K562 (cell line): Measurements from ENCODE around the gene ABCD3.

Source experiments
- NBN ChIP-seq: fragments of 450-650 bp; IDR thresholded peaks from 2 replicates; pipeline ENCODE4 v1.6.1; 2016; ENCODE audit warnings: low read depth, mild to moderate bottlenecking
- TF ChIP-seq, protein P1 (sequence below): fragments of 450-650 bp; IDR thresholded peaks from 2 replicates; pipeline ENCODE4 v1.6.1; 2016; ENCODE audit warnings: borderline replicate concordance

DNA sequence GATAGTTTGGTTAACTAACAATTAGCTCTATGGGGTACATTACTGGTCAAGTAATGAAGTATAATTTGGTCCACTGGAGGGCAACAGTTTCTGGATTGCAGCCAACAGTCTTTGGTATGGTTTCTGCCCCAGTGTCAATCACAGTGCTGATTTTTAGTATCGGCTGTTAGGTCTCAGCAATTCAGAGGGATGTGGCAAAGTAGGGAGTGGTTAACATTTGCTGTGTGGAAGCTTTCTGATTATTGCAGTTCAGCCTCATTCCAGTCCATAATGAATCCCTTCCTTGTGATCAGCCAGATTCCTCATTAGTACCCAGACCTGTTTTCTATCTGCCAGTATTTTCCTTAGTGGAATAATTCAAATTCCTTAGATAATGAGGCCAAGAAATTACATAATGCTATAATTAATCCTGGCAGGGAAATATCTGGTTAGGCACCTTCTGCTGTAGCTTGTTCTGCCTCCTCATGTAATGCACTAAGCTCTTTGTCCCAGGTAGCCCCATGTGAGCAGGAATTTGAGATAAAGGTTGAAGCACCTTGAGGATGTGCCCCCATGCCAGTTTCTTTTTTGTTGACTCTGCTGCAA lies 109.3 kb downstream of the ABCD3 start:
- TF ChIP-seq, protein P1, sequence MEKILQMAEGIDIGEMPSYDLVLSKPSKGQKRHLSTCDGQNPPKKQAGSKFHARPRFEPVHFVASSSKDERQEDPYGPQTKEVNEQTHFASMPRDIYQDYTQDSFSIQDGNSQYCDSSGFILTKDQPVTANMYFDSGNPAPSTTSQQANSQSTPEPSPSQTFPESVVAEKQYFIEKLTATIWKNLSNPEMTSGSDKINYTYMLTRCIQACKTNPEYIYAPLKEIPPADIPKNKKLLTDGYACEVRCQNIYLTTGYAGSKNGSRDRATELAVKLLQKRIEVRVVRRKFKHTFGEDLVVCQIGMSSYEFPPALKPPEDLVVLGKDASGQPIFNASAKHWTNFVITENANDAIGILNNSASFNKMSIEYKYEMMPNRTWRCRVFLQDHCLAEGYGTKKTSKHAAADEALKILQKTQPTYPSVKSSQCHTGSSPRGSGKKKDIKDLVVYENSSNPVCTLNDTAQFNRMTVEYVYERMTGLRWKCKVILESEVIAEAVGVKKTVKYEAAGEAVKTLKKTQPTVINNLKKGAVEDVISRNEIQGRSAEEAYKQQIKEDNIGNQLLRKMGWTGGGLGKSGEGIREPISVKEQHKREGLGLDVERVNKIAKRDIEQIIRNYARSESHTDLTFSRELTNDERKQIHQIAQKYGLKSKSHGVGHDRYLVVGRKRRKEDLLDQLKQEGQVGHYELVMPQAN, result no peak
- TF ChIP-seq NBN, result no peak
